Liver (tissue), 9 donors: Measurements from ENCODE around the gene ILKAP. TPM values are rescaled to one million over a fixed set of nuclear protein-coding genes. Genes with fewer than 3 reads are reported as not detected.

Experiments
- DNase-seq: peaks from one replicate; pipeline ENCODE4 v3.0.0-alpha.2; 2017; ENCODE audit warnings: low spot score
- H3K27ac ChIP-seq, 2 donors: one replicate each; pipeline ENCODE4 v1.7.0; 2013; ENCODE audit warnings: inconsistent platforms in 2 of 2, low read length in 2 of 2, control low read depth in 1 of 2, low read depth in 1 of 2, mild to moderate bottlenecking in 1 of 2
- H3K27me3 ChIP-seq, 4 donors: one replicate each; pipeline versions ENCODE4 v1.6.1 to v1.7.0; 2013; ENCODE audit warnings: low read length in 3 of 4, inconsistent platforms in 1 of 4, mild to moderate bottlenecking in 1 of 4, moderate library complexity in 1 of 4; ENCODE audit not compliant: control insufficient read depth in 4 of 4, insufficient read depth in 4 of 4
- H3K36me3 ChIP-seq, 4 donors: one replicate each; pipeline versions ENCODE4 v1.6.1 to v1.7.0; 2013; ENCODE audit warnings: low read length in 3 of 4, mild to moderate bottlenecking in 3 of 4, low read depth in 1 of 4, moderate library complexity in 1 of 4; ENCODE audit not compliant: control insufficient read depth in 4 of 4, insufficient read depth in 3 of 4
- H3K4me1 ChIP-seq, 4 donors: one replicate each; pipeline versions ENCODE4 v1.6.1 to v1.7.0; 2013; ENCODE audit warnings: low read length in 3 of 4, mild to moderate bottlenecking in 3 of 4, moderate library complexity in 1 of 4; ENCODE audit not compliant: control insufficient read depth in 4 of 4, insufficient read depth in 4 of 4
- H3K4me3 ChIP-seq, 3 donors: one replicate each; pipeline versions ENCODE4 v1.6.1 to v1.7.0; 2013; ENCODE audit warnings: low read length in 3 of 3, control low read depth in 1 of 3, low read depth in 1 of 3, mild to moderate bottlenecking in 1 of 3
- H3K9ac ChIP-seq, 2 donors: one replicate each; pipeline ENCODE4 v1.7.0; 2013; ENCODE audit warnings: low read length in 2 of 2, mild to moderate bottlenecking in 2 of 2, moderate library complexity in 2 of 2, control low read depth in 1 of 2, low read depth in 1 of 2
- H3K9me3 ChIP-seq, 4 donors: one replicate each; pipeline versions ENCODE4 v1.6.1 to v1.7.0; 2013; ENCODE audit warnings: low read length in 3 of 4; ENCODE audit not compliant: control insufficient read depth in 4 of 4
- EGR1 ChIP-seq, 2 donors: IDR thresholded peaks; 2 replicates each; pipeline ENCODE4 v1.6.1; 2016 to 2018; ENCODE audit warnings: antibody characterized with exemption in 2 of 2, low read depth in 2 of 2
- FOXA1 ChIP-seq: IDR thresholded peaks from 2 replicates; pipeline ENCODE4 v1.6.1; 2016; ENCODE audit warnings: antibody characterized with exemption
- FOXA2 ChIP-seq: IDR thresholded peaks from 2 replicates; pipeline ENCODE4 v1.6.1; 2016; ENCODE audit warnings: antibody characterized with exemption
- HNF4A ChIP-seq, 2 donors: conservative IDR thresholded peaks; 2 replicates each; pipeline ENCODE4 v1.6.1; 2016; ENCODE audit warnings: antibody characterized with exemption in 2 of 2, mild to moderate bottlenecking in 2 of 2
- HNF4G ChIP-seq: IDR thresholded peaks from 2 replicates; pipeline ENCODE4 v1.6.1; 2016; ENCODE audit warnings: antibody characterized with exemption
- JUND ChIP-seq, 2 donors: IDR thresholded peaks; 2 replicates each; pipeline ENCODE4 v1.6.1; 2016; ENCODE audit warnings: antibody characterized with exemption in 2 of 2
- NR2F2 ChIP-seq: IDR thresholded peaks from 2 replicates; pipeline ENCODE4 v1.6.1; 2016; ENCODE audit warnings: antibody characterized with exemption
- RAD21 ChIP-seq, 2 donors: IDR thresholded peaks; 2 replicates each; pipeline ENCODE4 v1.6.1; 2016; ENCODE audit warnings: antibody characterized with exemption in 2 of 2, mild to moderate bottlenecking in 2 of 2
- RXRA ChIP-seq, 2 donors: IDR thresholded peaks; 2 replicates each; pipeline ENCODE4 v1.6.1; 2017 to 2018; ENCODE audit warnings: antibody characterized with exemption in 2 of 2, mild to moderate bottlenecking in 1 of 2
- SP1 ChIP-seq: IDR thresholded peaks from 2 replicates; pipeline ENCODE4 v1.6.1; 2018; ENCODE audit warnings: antibody characterized with exemption, mild to moderate bottlenecking
- TAF1 ChIP-seq: conservative IDR thresholded peaks from 2 replicates; pipeline ENCODE4 v1.6.1; 2016; ENCODE audit warnings: antibody characterized with exemption, mild to moderate bottlenecking
- YY1 ChIP-seq: IDR thresholded peaks from 2 replicates; pipeline ENCODE4 v1.6.1; 2016; ENCODE audit warnings: antibody characterized with exemption, mild to moderate bottlenecking
- WGBS: extraction: QIAGEN DNeasy Blood & Tissue Kit; methylation state at CpG from one replicate; pipeline ENCODE4 v1.1.7; 2013; 5-methylcytosine and 5-hydroxymethylcytosine counted together
- polyA plus RNA-seq, 2 donors: library from polyadenylated mRNA; stranded (reverse) in 1 of 2; unstranded in 1 of 2; fragments of 200-250 nt in 1 of 2; fragments of >200 nt in 1 of 2; fragmentation: Nextera tagmentation in 1 of 2; extraction: Ambion mirVana in 1 of 2; gene quantifications; one replicate each; pipeline versions ENCODE4 v1.2.1 to v1.2.3, GENCODE V29; 2013 to 2015
- total RNA-seq, 2 donors: library from RNA; depleted of rRNA; stranded (reverse); fragments of >200 nt; gene quantifications; one replicate each; pipeline ENCODE4 v1.2.3, GENCODE V29; 2014
- TF ChIP-seq, protein P1 (sequence below): IDR thresholded peaks from 2 replicates; pipeline ENCODE4 v1.6.1; 2016; ENCODE audit warnings: antibody characterized with exemption, mild to moderate bottlenecking
- TF ChIP-seq, protein P2 (sequence below): fragments of 150-350 bp; IDR thresholded peaks from 2 replicates; pipeline ENCODE4 v1.5.1; 2017; ENCODE audit warnings: improper control_type of control experiment, low read depth, low read length; ENCODE audit not compliant: missing input control
- TF ChIP-seq, protein P3 (sequence below): IDR thresholded peaks from 2 replicates; pipeline ENCODE4 v1.6.1; 2016; ENCODE audit warnings: antibody characterized with exemption
- TF ChIP-seq, protein P4 (sequence below): IDR thresholded peaks from 2 replicates; pipeline ENCODE4 v1.6.1; 2016; ENCODE audit warnings: antibody characterized with exemption
- donor health status: healthy.
- donor health status: healthy.
- donor health status: healthy.
- donor health status: healthy.
- donor health status: healthy.

ILKAP gene
- total and polyA plus RNA-seq, 4 donors: 15.0 to 21.1 (median 20.0) TPM

DNA sequence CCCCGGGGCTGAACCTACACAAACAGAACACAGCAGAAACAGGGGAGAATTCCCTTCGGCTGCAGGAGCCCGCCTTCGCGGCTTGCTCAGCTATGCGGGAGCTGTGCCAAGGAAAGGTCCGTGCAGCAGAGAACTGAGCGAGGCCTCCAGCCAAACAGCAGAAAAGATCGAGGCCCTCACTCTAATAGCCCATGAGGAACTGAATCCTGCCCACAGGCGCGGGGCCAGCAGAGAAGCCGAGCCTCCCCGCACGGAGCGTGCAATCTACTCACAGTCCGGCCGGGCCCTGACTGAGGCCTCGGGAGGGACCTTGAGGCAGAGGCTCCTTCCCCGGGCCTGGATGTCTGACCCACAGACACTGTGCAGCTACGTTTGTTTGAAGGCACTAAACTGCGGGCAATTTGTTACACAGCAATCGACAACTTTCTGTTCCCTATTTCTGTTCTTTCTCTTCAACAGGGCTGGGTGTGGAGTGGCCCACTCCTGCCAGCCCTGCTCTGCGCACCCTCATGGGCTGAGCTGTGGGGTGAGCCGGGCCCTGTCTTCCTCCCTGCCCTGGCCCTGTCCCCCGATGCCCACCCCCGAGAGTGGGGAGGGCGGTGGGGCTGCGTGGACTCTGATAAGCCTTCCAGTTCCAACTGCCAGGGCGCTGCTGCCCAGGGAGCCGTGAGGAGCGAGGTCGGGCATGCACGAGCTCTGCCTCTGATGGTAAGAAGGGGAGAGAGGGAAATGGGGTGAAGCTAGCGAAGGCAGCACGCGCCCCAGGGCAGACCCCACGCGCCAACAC lies 22.6 kb upstream of the ILKAP start (continued):
- TF ChIP-seq, protein P1, sequence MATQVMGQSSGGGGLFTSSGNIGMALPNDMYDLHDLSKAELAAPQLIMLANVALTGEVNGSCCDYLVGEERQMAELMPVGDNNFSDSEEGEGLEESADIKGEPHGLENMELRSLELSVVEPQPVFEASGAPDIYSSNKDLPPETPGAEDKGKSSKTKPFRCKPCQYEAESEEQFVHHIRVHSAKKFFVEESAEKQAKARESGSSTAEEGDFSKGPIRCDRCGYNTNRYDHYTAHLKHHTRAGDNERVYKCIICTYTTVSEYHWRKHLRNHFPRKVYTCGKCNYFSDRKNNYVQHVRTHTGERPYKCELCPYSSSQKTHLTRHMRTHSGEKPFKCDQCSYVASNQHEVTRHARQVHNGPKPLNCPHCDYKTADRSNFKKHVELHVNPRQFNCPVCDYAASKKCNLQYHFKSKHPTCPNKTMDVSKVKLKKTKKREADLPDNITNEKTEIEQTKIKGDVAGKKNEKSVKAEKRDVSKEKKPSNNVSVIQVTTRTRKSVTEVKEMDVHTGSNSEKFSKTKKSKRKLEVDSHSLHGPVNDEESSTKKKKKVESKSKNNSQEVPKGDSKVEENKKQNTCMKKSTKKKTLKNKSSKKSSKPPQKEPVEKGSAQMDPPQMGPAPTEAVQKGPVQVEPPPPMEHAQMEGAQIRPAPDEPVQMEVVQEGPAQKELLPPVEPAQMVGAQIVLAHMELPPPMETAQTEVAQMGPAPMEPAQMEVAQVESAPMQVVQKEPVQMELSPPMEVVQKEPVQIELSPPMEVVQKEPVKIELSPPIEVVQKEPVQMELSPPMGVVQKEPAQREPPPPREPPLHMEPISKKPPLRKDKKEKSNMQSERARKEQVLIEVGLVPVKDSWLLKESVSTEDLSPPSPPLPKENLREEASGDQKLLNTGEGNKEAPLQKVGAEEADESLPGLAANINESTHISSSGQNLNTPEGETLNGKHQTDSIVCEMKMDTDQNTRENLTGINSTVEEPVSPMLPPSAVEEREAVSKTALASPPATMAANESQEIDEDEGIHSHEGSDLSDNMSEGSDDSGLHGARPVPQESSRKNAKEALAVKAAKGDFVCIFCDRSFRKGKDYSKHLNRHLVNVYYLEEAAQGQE: no peak
- no peak for TF ChIP-seq HNF4G
- TF ChIP-seq RAD21 (IDR thresholded peaks at IDR 0.05): no peak

DNA sequence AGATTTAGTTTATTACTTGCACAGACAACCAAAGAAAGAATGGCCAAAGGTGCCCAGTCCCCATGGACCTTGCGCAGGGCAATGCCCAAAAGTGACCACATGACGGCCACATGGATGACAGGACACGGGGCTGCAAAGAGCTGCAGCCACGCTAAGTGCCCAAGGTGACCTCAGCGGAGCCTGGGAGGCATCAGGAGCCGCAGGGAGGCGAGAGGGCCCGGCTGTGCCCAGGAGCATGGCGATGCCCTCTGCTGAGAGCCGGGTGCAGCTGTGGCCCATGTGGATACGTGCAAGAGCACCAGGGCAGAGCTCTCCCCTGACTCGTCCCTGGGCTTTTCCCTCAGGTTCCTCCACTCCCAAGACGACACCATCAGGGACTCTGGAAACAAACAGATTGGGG lies 21.6 kb upstream of the ILKAP start:
- H3K9ac ChIP-seq: no peak overlapping the region
- no peak for DNase-seq
- TF ChIP-seq SP1 (no peak), HNF4G (no peak), TAF1 (no peak), JUND (IDR thresholded peaks at IDR 0.05) (no peak), NR2F2 (no peak), RAD21 (IDR thresholded peaks at IDR 0.05) (no peak), FOXA1 (no peak), HNF4A (conservative IDR thresholded peaks at IDR 0.05) (no peak), RXRA (IDR thresholded peaks at IDR 0.05) (no peak), EGR1 (IDR thresholded peaks at IDR 0.05; ENCODE audit: low read depth in 2 of 2) (no peak), FOXA2 (no peak), YY1 (no peak)
- TF ChIP-seq, protein P2, sequence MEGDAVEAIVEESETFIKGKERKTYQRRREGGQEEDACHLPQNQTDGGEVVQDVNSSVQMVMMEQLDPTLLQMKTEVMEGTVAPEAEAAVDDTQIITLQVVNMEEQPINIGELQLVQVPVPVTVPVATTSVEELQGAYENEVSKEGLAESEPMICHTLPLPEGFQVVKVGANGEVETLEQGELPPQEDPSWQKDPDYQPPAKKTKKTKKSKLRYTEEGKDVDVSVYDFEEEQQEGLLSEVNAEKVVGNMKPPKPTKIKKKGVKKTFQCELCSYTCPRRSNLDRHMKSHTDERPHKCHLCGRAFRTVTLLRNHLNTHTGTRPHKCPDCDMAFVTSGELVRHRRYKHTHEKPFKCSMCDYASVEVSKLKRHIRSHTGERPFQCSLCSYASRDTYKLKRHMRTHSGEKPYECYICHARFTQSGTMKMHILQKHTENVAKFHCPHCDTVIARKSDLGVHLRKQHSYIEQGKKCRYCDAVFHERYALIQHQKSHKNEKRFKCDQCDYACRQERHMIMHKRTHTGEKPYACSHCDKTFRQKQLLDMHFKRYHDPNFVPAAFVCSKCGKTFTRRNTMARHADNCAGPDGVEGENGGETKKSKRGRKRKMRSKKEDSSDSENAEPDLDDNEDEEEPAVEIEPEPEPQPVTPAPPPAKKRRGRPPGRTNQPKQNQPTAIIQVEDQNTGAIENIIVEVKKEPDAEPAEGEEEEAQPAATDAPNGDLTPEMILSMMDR: no peak
- TF ChIP-seq, protein P3, sequence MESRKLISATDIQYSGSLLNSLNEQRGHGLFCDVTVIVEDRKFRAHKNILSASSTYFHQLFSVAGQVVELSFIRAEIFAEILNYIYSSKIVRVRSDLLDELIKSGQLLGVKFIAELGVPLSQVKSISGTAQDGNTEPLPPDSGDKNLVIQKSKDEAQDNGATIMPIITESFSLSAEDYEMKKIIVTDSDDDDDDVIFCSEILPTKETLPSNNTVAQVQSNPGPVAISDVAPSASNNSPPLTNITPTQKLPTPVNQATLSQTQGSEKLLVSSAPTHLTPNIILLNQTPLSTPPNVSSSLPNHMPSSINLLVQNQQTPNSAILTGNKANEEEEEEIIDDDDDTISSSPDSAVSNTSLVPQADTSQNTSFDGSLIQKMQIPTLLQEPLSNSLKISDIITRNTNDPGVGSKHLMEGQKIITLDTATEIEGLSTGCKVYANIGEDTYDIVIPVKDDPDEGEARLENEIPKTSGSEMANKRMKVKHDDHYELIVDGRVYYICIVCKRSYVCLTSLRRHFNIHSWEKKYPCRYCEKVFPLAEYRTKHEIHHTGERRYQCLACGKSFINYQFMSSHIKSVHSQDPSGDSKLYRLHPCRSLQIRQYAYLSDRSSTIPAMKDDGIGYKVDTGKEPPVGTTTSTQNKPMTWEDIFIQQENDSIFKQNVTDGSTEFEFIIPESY: no peak
- TF ChIP-seq, protein P1: no peak
- TF ChIP-seq, protein P4, sequence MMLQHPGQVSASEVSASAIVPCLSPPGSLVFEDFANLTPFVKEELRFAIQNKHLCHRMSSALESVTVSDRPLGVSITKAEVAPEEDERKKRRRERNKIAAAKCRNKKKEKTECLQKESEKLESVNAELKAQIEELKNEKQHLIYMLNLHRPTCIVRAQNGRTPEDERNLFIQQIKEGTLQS: no peak

More for the DNA sequence above, 21.6 kb upstream of the ILKAP start:
- 93% methylated on average over 13 of the region's 13 CpGs for WGBS
- H3K27me3 ChIP-seq: no peaks in the 10 kb centered on the region
- H3K4me1 ChIP-seq: no peaks in the 10 kb centered on the region
- no peak overlapping the region for H3K27ac ChIP-seq
- H3K9me3 ChIP-seq: no peaks in the 10 kb centered on the region
- H3K36me3 ChIP-seq: no peaks in the 10 kb centered on the region
- no peak overlapping the region for H3K4me3 ChIP-seq
